K562 (cell line): ENCODE results near the gene HLA-DRB5. TPM values are rescaled to one million over a fixed set of nuclear protein-coding genes. Genes with fewer than 3 reads are reported as not detected.
"Not testable (repeated sequence)": the region's sequence is repeated elsewhere in the genome, so short reads cannot be mapped to it uniquely, and the experiment has no call there.

ENCODE experiments used
- ATAC-seq: fragments of 200-7000 bp; cut with Tn5 transposase; 3 replicates; pipeline ENCODE4 v1.9.1; 2020; ENCODE audit warnings: moderate library complexity
- BruUV-seq: library from RNA; stranded (reverse); fragments of 400-500 nt; replicated peaks from 2 replicates; lab custom pipeline; 2021; lab: Mats Ljungman, UMichigan
- CTCF ChIA-PET: fragments of 300-600 bp; formaldehyde crosslinking; extraction: SDS; loops from one replicate; lab custom pipeline; 2021; ENCODE audit warnings: low intra/inter-chr PET ratio; lab: Yijun Ruan, JAX
- POLR2A ChIA-PET: fragments of 300-600, 350-650 bp; sonication (Branson Sonifier 250); formaldehyde crosslinking; extraction: SDS; loops from one replicate; lab custom pipeline; 2021; ENCODE audit warnings: antibody characterized with exemption, inconsistent platforms; lab: Yijun Ruan, JAX
- DNase-seq, 4 experiments: peaks; one replicate each; pipeline versions ENCODE4 v3.0.0 to v3.0.0-alpha.2; 2011 to 2018; ENCODE audit warnings: low spot score in 3 of 4, mixed read lengths in 3 of 4; ENCODE audit errors: extremely low read depth in 1 of 4
- FAIRE-seq: peaks from 2 replicates; lab custom pipeline; 2011; peaks lifted over from hg19 to GRCh38; lab: Jason Lieb, UNC
- H2AFZ ChIP-seq: 2 replicates; pipeline ENCODE4 v1.6.0; 2011; ENCODE audit warnings: low read depth, low read length, control low read depth, inconsistent platforms
- H3K27ac ChIP-seq: fragments of 200-600 bp; 3 replicates; pipeline ENCODE4 v1.8.0; 2011; ENCODE audit warnings: low read depth, mild to moderate bottlenecking, control low read depth, inconsistent platforms, low read length, moderate library complexity, mixed read lengths; ENCODE audit errors: extremely low read depth
- H3K27me3 ChIP-seq, 2 experiments: fragments of 300-600 bp in 1 of 2; 2 replicates in 1 of 2; 3 replicates in 1 of 2; pipeline versions ENCODE4 v1.6.0 to v1.8.0; 2011; ENCODE audit warnings: inconsistent platforms in 2 of 2, low read length in 2 of 2, mild to moderate bottlenecking in 1 of 2, mixed read lengths in 1 of 2, moderate library complexity in 1 of 2; ENCODE audit not compliant: control insufficient read depth in 2 of 2, insufficient read depth in 2 of 2
- H3K36me3 ChIP-seq: fragments of 300-600 bp; 3 replicates; pipeline ENCODE4 v1.8.0; 2011; ENCODE audit warnings: mild to moderate bottlenecking, low read length, inconsistent platforms; ENCODE audit not compliant: control insufficient read depth, insufficient read depth
- H3K4me1 ChIP-seq, 2 experiments: fragments of 200-600 bp in 1 of 2; replicated peaks in 1 of 2; 2 replicates in 1 of 2; 3 replicates in 1 of 2; pipeline versions ENCODE4 v1.5.1 to v1.8.0; 2011; ENCODE audit warnings: inconsistent platforms in 2 of 2, low read length in 2 of 2, mild to moderate bottlenecking in 1 of 2, mixed read lengths in 1 of 2, moderate library complexity in 1 of 2; ENCODE audit not compliant: control insufficient read depth in 2 of 2, insufficient read depth in 2 of 2
- H3K4me2 ChIP-seq: 2 replicates; pipeline ENCODE4 v1.6.1; 2011; ENCODE audit warnings: low read length, control low read depth, inconsistent platforms, mixed read lengths; ENCODE audit not compliant: insufficient read depth
- H3K4me3 ChIP-seq: fragments of 200-600 bp; sonication (generic), shearing (Covaris generic); 2 replicates; pipeline ENCODE4 v1.5.1; 2016; ENCODE audit warnings: control low read depth, inconsistent platforms
- H3K79me2 ChIP-seq: fragments of 200-600 bp; 3 replicates; pipeline ENCODE4 v1.8.0; 2011; ENCODE audit warnings: low read length, inconsistent platforms; ENCODE audit not compliant: control insufficient read depth, insufficient read depth
- H3K9ac ChIP-seq, 2 experiments: 2 replicates each; pipeline versions ENCODE4 v1.6.0 to v1.6.1; 2011; ENCODE audit warnings: low read depth in 2 of 2, low read length in 2 of 2, control low read depth in 1 of 2, inconsistent platforms in 1 of 2, mild to moderate bottlenecking in 1 of 2, mixed read lengths in 1 of 2; ENCODE audit not compliant: insufficient read depth in 1 of 2
- H3K9me1 ChIP-seq: one replicate; pipeline ENCODE4 v1.6.0; 2011; ENCODE audit warnings: inconsistent platforms, mild to moderate bottlenecking, low read length, moderate library complexity; ENCODE audit not compliant: control insufficient read depth, insufficient read depth
- H3K9me3 ChIP-seq: replicated peaks from 2 replicates; pipeline ENCODE4 v1.5.1; 2011; ENCODE audit warnings: low read depth, low read length, inconsistent platforms; ENCODE audit not compliant: control insufficient read depth, insufficient read depth
- H4K20me1 ChIP-seq: replicated peaks from 2 replicates; pipeline ENCODE4 v1.6.1; 2011; ENCODE audit warnings: low read length, inconsistent platforms, mixed read lengths; ENCODE audit not compliant: control insufficient read depth, insufficient read depth
- ETV1 ChIP-seq: fragments of 450-650 bp; conservative IDR thresholded peaks from 2 replicates; pipeline ENCODE4 v1.6.1; 2016; ENCODE audit warnings: missing genetic modification characterization, control low read depth, low read depth, missing compliant biosample characterization
- HDAC8 ChIP-seq: fragments of 450-650 bp; IDR thresholded peaks from 2 replicates; pipeline ENCODE4 v1.6.1; 2016; ENCODE audit warnings: mild to moderate bottlenecking, missing genetic modification characterization, moderate library complexity, missing compliant biosample characterization
- WGBS: fragments of 100-300 bp; shearing (Covaris generic); methylation state at CpG from one replicate; pipeline ENCODE4 v1.1.6; 2016; ENCODE audit warnings: low coverage, mixed read lengths; ENCODE audit not compliant: insufficient coverage; ENCODE audit errors: missing lambda C conversion rate; 5-methylcytosine and 5-hydroxymethylcytosine counted together
- in situ Hi-C: fragments of 300-500 bp; cut with MboI; formaldehyde crosslinking; loops from 4 replicates; pipeline ENCODE4 v1.15.0; 2018; ENCODE audit warnings: inconsistent platforms, mixed read lengths
- intact Hi-C: fragments of 100-400 bp; cut with micrococcal nuclease; formaldehyde crosslinking; loops from 2 replicates; pipeline ENCODE4 v1.14.2; 2022
- polyA plus RNA-seq, 8 experiments: library from polyadenylated mRNA; depleted of rRNA in 4 of 8; stranded (reverse) in 5 of 8; unstranded in 3 of 8; fragments of >200 nt; fragmentation: Nextera tagmentation in 2 of 8; fragmentation: Illumina TruSeq in 1 of 8; extraction: Ambion mirVana in 2 of 8; extraction: Trizol in 1 of 8; gene quantifications; 2 replicates each; pipeline versions ENCODE4 v1.2.1 to v1.2.3, GENCODE V29; 2011 to 2014; ENCODE audit warnings: inconsistent platforms in 1 of 8, missing spikeins in 1 of 8
- small RNA-seq: library from RNA; depleted of rRNA; stranded (forward); fragments of <200 nt; gene quantifications from one replicate; pipeline ENCODE3, GENCODE V24; 2014
- total RNA-seq, 7 experiments: library from RNA; depleted of rRNA in 6 of 7; stranded (reverse); fragments of >200 nt in 6 of 7; fragmentation: Illumina TruSeq in 2 of 7; extraction: Trizol in 2 of 7; gene quantifications; 2 replicates each; pipeline versions ENCODE4 v1.2.1 to v1.2.3, GENCODE V29; 2011 to 2021; ENCODE audit warnings: low replicate concordance in 1 of 7

HLA-DRB5 gene
- total and polyA plus RNA-seq, 9 of the 15 experiments (the other 6 are each of a cell fraction or from before 2014, with no cell fraction given) = not detected

DNA sequence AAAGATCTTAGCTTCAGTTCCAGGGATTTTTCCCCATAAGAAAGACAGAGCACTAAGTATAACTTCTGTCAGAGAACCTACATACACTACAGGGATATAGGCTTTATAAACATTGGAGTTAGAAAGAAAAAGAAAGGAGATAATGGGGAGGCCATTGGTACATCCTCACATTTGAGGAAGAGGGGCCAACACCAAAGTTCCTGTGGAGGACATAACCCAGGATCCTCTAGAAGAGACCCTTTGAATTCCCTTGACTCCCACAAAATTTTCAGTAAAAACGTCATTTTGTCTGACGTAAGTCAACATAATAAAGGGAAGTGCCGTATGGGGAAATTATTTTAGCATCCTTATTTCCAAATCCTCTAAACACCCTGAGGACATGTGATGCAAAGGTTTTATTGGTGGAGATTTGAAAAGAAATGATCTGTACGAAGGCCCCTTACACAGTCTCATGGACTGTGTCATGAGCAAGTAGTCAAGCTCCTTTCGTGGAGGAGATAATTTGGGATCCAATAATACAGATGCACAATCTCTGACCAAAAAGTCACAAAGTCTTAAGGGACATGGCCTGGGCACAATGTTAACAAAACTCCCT, 57.2 kb downstream of the HLA-DRB5 start:
- in situ Hi-C loops = no loop called here
- no peaks in the 10 kb centered on the region for H3K9me1 ChIP-seq
- POLR2A ChIA-PET = no interaction called here
- H3K9ac ChIP-seq = no peak overlapping the region
- no peak for DNase-seq
- 18% methylated on average over 5 of the region's 5 CpGs for WGBS
- H3K9me3 ChIP-seq = no peaks in the 10 kb centered on the region
- intact Hi-C loops = no loop called here
- no peaks in the 10 kb centered on the region for H3K36me3 ChIP-seq
- BruUV-seq = no TSS peak
- H3K27me3 ChIP-seq = peaks cover 0 to 4% of the 10 kb centered on the region in 2 experiments; a peak in 2 of 5 replicates
- H2AFZ ChIP-seq = no peak overlapping the region
- H3K4me2 ChIP-seq = no peak overlapping the region
- no peak for FAIRE-seq
- TF ChIP-seq ETV1 (tag) = 0 out of 2 replicates have a peak, but pooled peaks have one; percentile 15
- TF ChIP-seq HDAC8 (tag) = no peak
- TF ChIP-seq, all 486 proteins: peak for 1
- no peaks in the 10 kb centered on the region for H3K4me1 ChIP-seq
- CTCF ChIA-PET = no interaction called here
- H3K79me2 ChIP-seq = no peaks in the 10 kb centered on the region
- no peaks in the 10 kb centered on the region for H4K20me1 ChIP-seq
- H3K27ac ChIP-seq = no peak overlapping the region
- H3K4me3 ChIP-seq = no peak overlapping the region
- ATAC-seq = no peak

DNA sequence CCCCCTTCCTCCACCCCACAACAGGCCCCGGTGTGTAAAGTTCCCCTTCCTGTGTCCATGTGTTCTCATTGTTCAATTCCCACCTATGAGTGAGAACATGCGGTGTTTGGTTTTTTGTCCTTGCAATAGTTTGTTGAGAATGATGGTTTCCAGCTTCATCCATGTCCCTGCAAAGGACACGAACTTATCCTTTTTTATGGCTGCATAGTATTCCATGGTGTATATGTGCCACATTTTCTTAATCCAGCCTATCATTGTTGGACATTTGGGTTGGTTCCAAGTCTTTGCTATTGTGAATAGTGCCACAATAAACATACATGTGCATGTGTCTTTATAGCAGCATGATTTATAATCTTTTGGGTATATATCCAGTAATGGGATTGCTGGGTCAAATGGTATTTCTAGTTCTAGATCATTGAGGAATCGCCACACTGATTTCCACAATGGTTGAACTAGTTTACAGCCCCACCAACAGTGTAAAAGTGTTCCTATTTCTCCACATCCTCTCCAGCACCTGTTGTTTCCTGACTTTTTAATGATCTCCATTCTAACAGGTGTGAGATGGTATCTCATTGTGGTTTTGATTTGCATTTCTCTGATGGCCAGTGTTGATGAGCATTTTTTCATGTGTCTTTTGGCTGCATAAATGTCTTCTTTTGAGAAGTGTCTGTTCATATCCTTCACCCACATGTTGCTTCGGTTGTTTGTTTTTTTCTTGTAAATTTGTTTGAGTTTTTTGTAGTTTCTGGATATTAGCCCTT, 62.2 kb downstream of the HLA-DRB5 start:
- H2AFZ ChIP-seq, H3K27ac ChIP-seq, H3K9me1 ChIP-seq, H3K4me2 ChIP-seq, in situ Hi-C loops, CTCF ChIA-PET, FAIRE-seq, intact Hi-C loops, H4K20me1 ChIP-seq, H3K9ac ChIP-seq, POLR2A ChIA-PET, BruUV-seq, H3K27me3 ChIP-seq, H3K79me2 ChIP-seq, H3K36me3 ChIP-seq, H3K9me3 ChIP-seq, DNase-seq, ATAC-seq, H3K4me1 ChIP-seq, H3K4me3 ChIP-seq: not testable (repeated sequence)
- WGBS = 2% methylated on average over 4 of the region's 5 CpGs

Small RNA genes within 50 kb of the gene (small RNA-seq; reads per million reads assigned to genes)
- gene RNU1-61P = not detected

Other genes with a start within 250 kb of the HLA-DRB5 start
Only the 7 nearest of the 8 such genes appear.
- not detected in 2 replicates for gene TSBP1, start 158.4 kb downstream of the HLA-DRB5 start, total RNA-seq (2014; rRNA removed)
- not detected in 2 replicates for gene TSBP1, start 158.4 kb downstream of the HLA-DRB5 start, total RNA-seq (2014; rRNA removed; fragmentation: Illumina TruSeq; extraction: Trizol)
- gene TSBP1, start 158.4 kb downstream of the HLA-DRB5 start, total RNA-seq (2015; rRNA removed; fragmentation: Illumina TruSeq; extraction: Trizol) = not detected in 2 replicates
- not detected in 2 replicates for gene TSBP1, start 158.4 kb downstream of the HLA-DRB5 start, total RNA-seq (2021)
- not detected in 2 replicates for gene TSBP1, start 158.4 kb downstream of the HLA-DRB5 start, polyA plus RNA-seq (2011; rRNA removed)
- not detected in 2 replicates for gene TSBP1, start 158.4 kb downstream of the HLA-DRB5 start, polyA plus RNA-seq (2014; fragmentation: Illumina TruSeq; extraction: Trizol)
- gene TSBP1, start 158.4 kb downstream of the HLA-DRB5 start, polyA plus RNA-seq (2014; fragmentation: Nextera tagmentation; extraction: Ambion mirVana) = not detected
- gene TSBP1, start 158.4 kb downstream of the HLA-DRB5 start, polyA plus RNA-seq (2014; rRNA removed) = not detected in 2 replicates
- gene BTNL2, start 123.1 kb downstream of the HLA-DRB5 start, total RNA-seq (2014; rRNA removed) = not detected in 2 replicates
- not detected in 2 replicates for gene BTNL2, start 123.1 kb downstream of the HLA-DRB5 start, total RNA-seq (2014; rRNA removed; fragmentation: Illumina TruSeq; extraction: Trizol)
- gene BTNL2, start 123.1 kb downstream of the HLA-DRB5 start, total RNA-seq (2015; rRNA removed; fragmentation: Illumina TruSeq; extraction: Trizol) = not detected in 2 replicates
- not detected in 2 replicates for gene BTNL2, start 123.1 kb downstream of the HLA-DRB5 start, total RNA-seq (2021)
- not detected in 2 replicates for gene BTNL2, start 123.1 kb downstream of the HLA-DRB5 start, polyA plus RNA-seq (2011; rRNA removed)
- gene BTNL2, start 123.1 kb downstream of the HLA-DRB5 start, polyA plus RNA-seq (2014; fragmentation: Illumina TruSeq; extraction: Trizol) = not detected in 2 replicates
- gene BTNL2, start 123.1 kb downstream of the HLA-DRB5 start, polyA plus RNA-seq (2014; fragmentation: Nextera tagmentation; extraction: Ambion mirVana) = not detected
- gene BTNL2, start 123.1 kb downstream of the HLA-DRB5 start, polyA plus RNA-seq (2014; rRNA removed) = not detected in 2 replicates
- not detected in 2 replicates for gene HLA-DRA, start 90.4 kb downstream of the HLA-DRB5 start, total RNA-seq (2014; rRNA removed)
- not detected in 2 replicates for gene HLA-DRA, start 90.4 kb downstream of the HLA-DRB5 start, total RNA-seq (2014; rRNA removed; fragmentation: Illumina TruSeq; extraction: Trizol)
- gene HLA-DRA, start 90.4 kb downstream of the HLA-DRB5 start, total RNA-seq (2015; rRNA removed; fragmentation: Illumina TruSeq; extraction: Trizol) = 0.34 and 0.47 TPM in 2 replicates
- 1.8 and 2.4 TPM in 2 replicates for gene HLA-DRA, start 90.4 kb downstream of the HLA-DRB5 start, total RNA-seq (2021)
- not detected in 2 replicates for gene HLA-DRA, start 90.4 kb downstream of the HLA-DRB5 start, polyA plus RNA-seq (2011; rRNA removed)
- 0.53 TPM in 1 of 2 replicates, not detected in the other for gene HLA-DRA, start 90.4 kb downstream of the HLA-DRB5 start, polyA plus RNA-seq (2014; fragmentation: Illumina TruSeq; extraction: Trizol)
- gene HLA-DRA, start 90.4 kb downstream of the HLA-DRB5 start, polyA plus RNA-seq (2014; fragmentation: Nextera tagmentation; extraction: Ambion mirVana) = under 1 TPM; 0.18 to 0.31 TPM
- 0.41 and 0.80 TPM in 2 replicates for gene HLA-DRA, start 90.4 kb downstream of the HLA-DRB5 start, polyA plus RNA-seq (2014; rRNA removed)
- not detected in 2 replicates for gene HLA-DRB1, start 59.6 kb upstream of the HLA-DRB5 start, total RNA-seq (2014; rRNA removed)
- not detected in 2 replicates for gene HLA-DRB1, start 59.6 kb upstream of the HLA-DRB5 start, total RNA-seq (2014; rRNA removed; fragmentation: Illumina TruSeq; extraction: Trizol)
- not detected in 2 replicates for gene HLA-DRB1, start 59.6 kb upstream of the HLA-DRB5 start, total RNA-seq (2015; rRNA removed; fragmentation: Illumina TruSeq; extraction: Trizol)
- gene HLA-DRB1, start 59.6 kb upstream of the HLA-DRB5 start, total RNA-seq (2021) = 0.78 and 1.0 TPM in 2 replicates
- 0.06 TPM in 1 of 2 replicates, not detected in the other for gene HLA-DRB1, start 59.6 kb upstream of the HLA-DRB5 start, polyA plus RNA-seq (2011; rRNA removed)
- not detected in 2 replicates for gene HLA-DRB1, start 59.6 kb upstream of the HLA-DRB5 start, polyA plus RNA-seq (2014; fragmentation: Illumina TruSeq; extraction: Trizol)
- gene HLA-DRB1, start 59.6 kb upstream of the HLA-DRB5 start, polyA plus RNA-seq (2014; fragmentation: Nextera tagmentation; extraction: Ambion mirVana) = under 1 TPM in 1 of 2 experiments, not detected in 1; 0.06 TPM
- not detected in 2 replicates for gene HLA-DRB1, start 59.6 kb upstream of the HLA-DRB5 start, polyA plus RNA-seq (2014; rRNA removed)
- gene HLA-DQA1, start 107.1 kb upstream of the HLA-DRB5 start, total RNA-seq (2014; rRNA removed) = not detected in 2 replicates
- gene HLA-DQA1, start 107.1 kb upstream of the HLA-DRB5 start, total RNA-seq (2014; rRNA removed; fragmentation: Illumina TruSeq; extraction: Trizol) = not detected in 2 replicates
- not detected in 2 replicates for gene HLA-DQA1, start 107.1 kb upstream of the HLA-DRB5 start, total RNA-seq (2015; rRNA removed; fragmentation: Illumina TruSeq; extraction: Trizol)
- 0.49 TPM in 2 replicates for gene HLA-DQA1, start 107.1 kb upstream of the HLA-DRB5 start, total RNA-seq (2021)
- gene HLA-DQA1, start 107.1 kb upstream of the HLA-DRB5 start, polyA plus RNA-seq (2011; rRNA removed) = not detected in 2 replicates
- gene HLA-DQA1, start 107.1 kb upstream of the HLA-DRB5 start, polyA plus RNA-seq (2014; fragmentation: Illumina TruSeq; extraction: Trizol) = not detected in 2 replicates
- gene HLA-DQA1, start 107.1 kb upstream of the HLA-DRB5 start, polyA plus RNA-seq (2014; fragmentation: Nextera tagmentation; extraction: Ambion mirVana) = not detected
- gene HLA-DQA1, start 107.1 kb upstream of the HLA-DRB5 start, polyA plus RNA-seq (2014; rRNA removed) = 0.04 and 0.23 TPM in 2 replicates
- gene HLA-DQB1, start 136.4 kb upstream of the HLA-DRB5 start, total RNA-seq (2014; rRNA removed) = not detected in 2 replicates
- gene HLA-DQB1, start 136.4 kb upstream of the HLA-DRB5 start, total RNA-seq (2014; rRNA removed; fragmentation: Illumina TruSeq; extraction: Trizol) = not detected in 2 replicates
- gene HLA-DQB1, start 136.4 kb upstream of the HLA-DRB5 start, total RNA-seq (2015; rRNA removed; fragmentation: Illumina TruSeq; extraction: Trizol) = not detected in 2 replicates
- gene HLA-DQB1, start 136.4 kb upstream of the HLA-DRB5 start, total RNA-seq (2021) = 0.29 TPM in 1 of 2 replicates, not detected in the other
- gene HLA-DQB1, start 136.4 kb upstream of the HLA-DRB5 start, polyA plus RNA-seq (2011; rRNA removed) = not detected in 2 replicates
- not detected in 2 replicates for gene HLA-DQB1, start 136.4 kb upstream of the HLA-DRB5 start, polyA plus RNA-seq (2014; fragmentation: Illumina TruSeq; extraction: Trizol)
- not detected for gene HLA-DQB1, start 136.4 kb upstream of the HLA-DRB5 start, polyA plus RNA-seq (2014; fragmentation: Nextera tagmentation; extraction: Ambion mirVana)
- gene HLA-DQB1, start 136.4 kb upstream of the HLA-DRB5 start, polyA plus RNA-seq (2014; rRNA removed) = not detected in 2 replicates
- gene HLA-DQA2, start 211.1 kb upstream of the HLA-DRB5 start, total RNA-seq (2014; rRNA removed) = not detected in 2 replicates
- not detected in 2 replicates for gene HLA-DQA2, start 211.1 kb upstream of the HLA-DRB5 start, total RNA-seq (2014; rRNA removed; fragmentation: Illumina TruSeq; extraction: Trizol)
- gene HLA-DQA2, start 211.1 kb upstream of the HLA-DRB5 start, total RNA-seq (2015; rRNA removed; fragmentation: Illumina TruSeq; extraction: Trizol) = not detected in 2 replicates
- not detected in 2 replicates for gene HLA-DQA2, start 211.1 kb upstream of the HLA-DRB5 start, total RNA-seq (2021)
- gene HLA-DQA2, start 211.1 kb upstream of the HLA-DRB5 start, polyA plus RNA-seq (2011; rRNA removed) = not detected in 2 replicates
- not detected in 2 replicates for gene HLA-DQA2, start 211.1 kb upstream of the HLA-DRB5 start, polyA plus RNA-seq (2014; fragmentation: Illumina TruSeq; extraction: Trizol)
- gene HLA-DQA2, start 211.1 kb upstream of the HLA-DRB5 start, polyA plus RNA-seq (2014; fragmentation: Nextera tagmentation; extraction: Ambion mirVana) = not detected
- gene HLA-DQA2, start 211.1 kb upstream of the HLA-DRB5 start, polyA plus RNA-seq (2014; rRNA removed) = not detected in 2 replicates